Measurements from ENCODE around the gene PABPN1L.

DNA sequence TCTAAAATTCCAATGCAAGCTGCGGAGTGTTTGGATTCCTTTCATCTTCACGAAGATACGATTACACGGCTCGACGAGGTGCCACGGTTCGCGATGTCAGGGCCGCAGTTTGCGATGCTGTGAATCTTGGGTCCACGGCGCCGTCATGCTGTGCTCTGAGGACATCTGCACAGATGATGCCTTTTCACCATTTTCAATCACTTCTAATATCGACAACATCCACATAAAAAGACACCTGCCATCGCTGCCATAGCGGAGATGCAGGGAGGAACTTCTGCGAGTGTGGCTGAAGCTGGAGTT lies 47.9 kb downstream of the PABPN1L start:
- TF ChIP-seq YY1 (IDR thresholded peaks at IDR 0.05; ENCODE audit: insufficient read depth, insufficient read length) (no peak), ZNF274 (IDR thresholded peaks at IDR 0.05; ENCODE audit: low read depth, low read length) (no peak)
